Measurements from ENCODE around the gene TRERF1.

DNA sequence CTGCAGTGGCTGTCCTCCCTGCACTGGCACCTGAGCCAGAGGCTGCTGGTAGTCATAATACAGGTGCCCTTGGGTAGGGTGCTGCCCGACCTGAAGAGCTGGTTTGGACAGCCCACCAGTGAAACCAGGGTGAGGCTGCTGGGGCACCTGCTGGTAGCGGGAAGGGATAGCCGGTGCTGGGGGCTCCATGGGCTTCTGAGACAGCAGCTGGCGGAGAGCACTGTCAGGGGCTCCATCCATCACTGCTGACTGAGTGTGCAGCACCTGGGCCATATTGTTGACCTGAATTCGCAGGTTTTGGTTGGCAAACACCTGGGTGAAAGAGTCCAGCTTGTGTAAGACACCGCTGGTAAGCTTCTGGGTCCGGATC, 182.9 kb downstream of the TRERF1 start:
- TF ChIP-seq, protein P1, sequence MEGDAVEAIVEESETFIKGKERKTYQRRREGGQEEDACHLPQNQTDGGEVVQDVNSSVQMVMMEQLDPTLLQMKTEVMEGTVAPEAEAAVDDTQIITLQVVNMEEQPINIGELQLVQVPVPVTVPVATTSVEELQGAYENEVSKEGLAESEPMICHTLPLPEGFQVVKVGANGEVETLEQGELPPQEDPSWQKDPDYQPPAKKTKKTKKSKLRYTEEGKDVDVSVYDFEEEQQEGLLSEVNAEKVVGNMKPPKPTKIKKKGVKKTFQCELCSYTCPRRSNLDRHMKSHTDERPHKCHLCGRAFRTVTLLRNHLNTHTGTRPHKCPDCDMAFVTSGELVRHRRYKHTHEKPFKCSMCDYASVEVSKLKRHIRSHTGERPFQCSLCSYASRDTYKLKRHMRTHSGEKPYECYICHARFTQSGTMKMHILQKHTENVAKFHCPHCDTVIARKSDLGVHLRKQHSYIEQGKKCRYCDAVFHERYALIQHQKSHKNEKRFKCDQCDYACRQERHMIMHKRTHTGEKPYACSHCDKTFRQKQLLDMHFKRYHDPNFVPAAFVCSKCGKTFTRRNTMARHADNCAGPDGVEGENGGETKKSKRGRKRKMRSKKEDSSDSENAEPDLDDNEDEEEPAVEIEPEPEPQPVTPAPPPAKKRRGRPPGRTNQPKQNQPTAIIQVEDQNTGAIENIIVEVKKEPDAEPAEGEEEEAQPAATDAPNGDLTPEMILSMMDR (IDR thresholded peaks at IDR 0.05): no peak
- TF ChIP-seq POLR2A (IDR thresholded peaks at IDR 0.05): no peak

All from thyroid gland (tissue), 4 donors.